H9 (cell line): ENCODE data around the gene CHSY3. TPM values are rescaled to one million over a fixed set of nuclear protein-coding genes. Genes with fewer than 3 reads are reported as not detected.

Experiments
- DNase-seq: peaks from one replicate; pipeline ENCODE4 v3.0.0-alpha.2; 2017
- H2AFZ ChIP-seq: one replicate; pipeline ENCODE4 v1.6.1; 2013; ENCODE audit warnings: mild to moderate bottlenecking, low read length, control low read depth, moderate library complexity
- H2AK5ac ChIP-seq: 2 replicates; pipeline ENCODE4 v1.6.1; 2013; ENCODE audit warnings: low read length, control low read depth, mixed read lengths; ENCODE audit not compliant: insufficient read length
- H2BK120ac ChIP-seq: one replicate; pipeline ENCODE4 v1.6.1; 2013; ENCODE audit warnings: low read depth, mild to moderate bottlenecking, low read length, control low read depth, inconsistent platforms; ENCODE audit not compliant: poor library complexity, severe bottlenecking
- H2BK12ac ChIP-seq: 2 replicates; pipeline ENCODE4 v1.6.1; 2013; ENCODE audit warnings: low read length, control low read depth, mixed read lengths, low read depth; ENCODE audit not compliant: insufficient read length
- H2BK15ac ChIP-seq: 2 replicates; pipeline ENCODE4 v1.6.1; 2013; ENCODE audit warnings: low read depth, low read length, control low read depth
- H2BK20ac ChIP-seq: one replicate; pipeline ENCODE4 v1.6.1; 2013; ENCODE audit warnings: low read depth, mild to moderate bottlenecking, low read length, control low read depth, inconsistent platforms; ENCODE audit not compliant: poor library complexity, severe bottlenecking
- H2BK5ac ChIP-seq: 2 replicates; pipeline ENCODE4 v1.6.1; 2013; ENCODE audit warnings: low read length, control low read depth, mixed read lengths; ENCODE audit not compliant: insufficient read length
- H3K14ac ChIP-seq: 2 replicates; pipeline ENCODE4 v1.6.1; 2013; ENCODE audit warnings: low read length, control low read depth; ENCODE audit not compliant: insufficient read depth
- H3K18ac ChIP-seq: 2 replicates; pipeline ENCODE4 v1.6.1; 2013; ENCODE audit warnings: low read depth, mild to moderate bottlenecking, mixed read lengths, low read length, control low read depth; ENCODE audit not compliant: insufficient read length
- H3K23ac ChIP-seq: 2 replicates; pipeline ENCODE4 v1.6.1; 2013; ENCODE audit warnings: low read length, control low read depth, mixed read lengths, low read depth; ENCODE audit not compliant: insufficient read length
- H3K23me2 ChIP-seq: 2 replicates; pipeline ENCODE4 v1.6.1; 2013; ENCODE audit warnings: low read depth, mild to moderate bottlenecking, mixed read lengths, low read length, control low read depth; ENCODE audit not compliant: insufficient read length, poor library complexity, severe bottlenecking
- H3K27ac ChIP-seq: 2 replicates; pipeline ENCODE4 v1.5.1; 2013; ENCODE audit warnings: low read length, control low read depth, mixed read lengths, low read depth; ENCODE audit not compliant: insufficient read length
- H3K27me3 ChIP-seq: 2 replicates; pipeline ENCODE4 v1.6.1; 2013; ENCODE audit warnings: low read length, control low read depth, inconsistent platforms; ENCODE audit not compliant: insufficient read depth
- H3K4ac ChIP-seq: 2 replicates; pipeline ENCODE4 v1.6.1; 2013; ENCODE audit warnings: low read depth, mild to moderate bottlenecking, control low read depth, inconsistent platforms, low read length, moderate library complexity
- H3K4me1 ChIP-seq: 2 replicates; pipeline ENCODE4 v1.6.1; 2013; ENCODE audit warnings: low read length, control low read depth, inconsistent platforms; ENCODE audit not compliant: insufficient read depth
- H3K4me2 ChIP-seq: 2 replicates; pipeline ENCODE4 v1.6.1; 2013; ENCODE audit warnings: low read length, control low read depth, mixed read lengths; ENCODE audit not compliant: insufficient read length, insufficient read depth
- H3K56ac ChIP-seq: 2 replicates; pipeline ENCODE4 v1.6.1; 2013; ENCODE audit warnings: low read depth, mild to moderate bottlenecking, mixed read lengths, low read length, control low read depth; ENCODE audit not compliant: insufficient read length
- H3K79me1 ChIP-seq: 2 replicates; pipeline ENCODE4 v1.6.1; 2013; ENCODE audit warnings: low read depth, mild to moderate bottlenecking, moderate library complexity, low read length, control low read depth, inconsistent platforms; ENCODE audit not compliant: insufficient read depth, poor library complexity, severe bottlenecking
- H3K79me2 ChIP-seq: 2 replicates; pipeline ENCODE4 v1.6.1; 2013; ENCODE audit warnings: low read length, control low read depth, inconsistent platforms; ENCODE audit not compliant: insufficient read depth
- H3K9ac ChIP-seq: 2 replicates; pipeline ENCODE4 v1.6.1; 2013; ENCODE audit warnings: low read length, control low read depth, mixed read lengths; ENCODE audit not compliant: insufficient read length; ENCODE audit errors: extremely low read depth
- H3K9me3 ChIP-seq: one replicate; pipeline ENCODE4 v1.6.1; 2013; ENCODE audit warnings: low read depth, low read length, inconsistent platforms; ENCODE audit not compliant: control insufficient read depth
- H3T11ph ChIP-seq: one replicate; pipeline ENCODE4 v1.6.1; 2013; ENCODE audit warnings: mild to moderate bottlenecking, low read length, control low read depth, inconsistent platforms
- H4K20me1 ChIP-seq: one replicate; pipeline ENCODE4 v1.6.1; 2013; ENCODE audit not compliant: control insufficient read depth, insufficient read length, insufficient read depth
- H4K5ac ChIP-seq: 2 replicates; pipeline ENCODE4 v1.6.1; 2013; ENCODE audit warnings: low read depth, mild to moderate bottlenecking, mixed read lengths, low read length, control low read depth; ENCODE audit not compliant: insufficient read length
- H4K8ac ChIP-seq: replicated peaks from 2 replicates; pipeline ENCODE4 v1.6.1; 2013; ENCODE audit warnings: low read length, control low read depth, mixed read lengths, low read depth; ENCODE audit not compliant: insufficient read length
- H4K91ac ChIP-seq: 2 replicates; pipeline ENCODE4 v1.6.1; 2013; ENCODE audit warnings: low read depth, mild to moderate bottlenecking, moderate library complexity, mixed read lengths, low read length, control low read depth; ENCODE audit not compliant: insufficient read length
- H3K27ac Mint-ChIP-seq, 3 experiments: 2 replicates in 2 of 3; 3 replicates in 1 of 3; pipeline ENCODE4 v1.8.0; 2020 to 2021; ENCODE audit warnings: mixed read lengths in 3 of 3, mild to moderate bottlenecking in 1 of 3, moderate library complexity in 1 of 3
- H3K27me3 Mint-ChIP-seq: 2 replicates; pipeline ENCODE4 v1.8.0; 2021; ENCODE audit warnings: low read depth, mild to moderate bottlenecking, moderate library complexity, mixed read lengths
- H3K36me3 Mint-ChIP-seq, 3 experiments: 2 replicates in 2 of 3; 3 replicates in 1 of 3; pipeline ENCODE4 v1.8.0; 2020 to 2021; ENCODE audit warnings: low read depth in 3 of 3, mixed read lengths in 3 of 3; ENCODE audit not compliant: insufficient read depth in 1 of 3
- H3K4me1 Mint-ChIP-seq, 2 experiments: 2 replicates each; pipeline ENCODE4 v1.8.0; 2020; ENCODE audit warnings: mixed read lengths in 2 of 2
- H3K4me3 Mint-ChIP-seq, 2 experiments: 2 replicates in 1 of 2; 3 replicates in 1 of 2; pipeline ENCODE4 v1.8.0; 2020 to 2021; ENCODE audit warnings: mild to moderate bottlenecking in 2 of 2, mixed read lengths in 2 of 2, moderate library complexity in 1 of 2
- H3K9me3 Mint-ChIP-seq, 2 experiments: 2 replicates in 1 of 2; 3 replicates in 1 of 2; pipeline ENCODE4 v1.8.0; 2020; ENCODE audit warnings: mild to moderate bottlenecking in 2 of 2, mixed read lengths in 2 of 2, moderate library complexity in 1 of 2
- WGBS: extraction: QIAGEN DNeasy Blood & Tissue Kit; methylation state at CpG from one replicate; pipeline ENCODE4 v1.1.7; 2013; ENCODE audit warnings: missing lambda C conversion rate, low lambda C conversion rate, mixed read lengths; ENCODE audit not compliant: insufficient read length; ENCODE audit errors: extremely low coverage; 5-methylcytosine and 5-hydroxymethylcytosine counted together
- total RNA-seq: library from RNA; stranded (reverse); gene quantifications from 2 replicates; pipeline ENCODE4 v1.2.1, GENCODE V29; 2021
- TF ChIP-seq, protein P1 (sequence below): fragments of 200-600 bp; sonication (generic); conservative IDR thresholded peaks from 3 replicates; pipeline ENCODE4 v1.8.0; 2021; ENCODE audit warnings: antibody characterized with exemption, mild to moderate bottlenecking

The CHSY3 gene
- total RNA-seq, 1 experiment from 2014 or later: 0.37 TPM

DNA sequence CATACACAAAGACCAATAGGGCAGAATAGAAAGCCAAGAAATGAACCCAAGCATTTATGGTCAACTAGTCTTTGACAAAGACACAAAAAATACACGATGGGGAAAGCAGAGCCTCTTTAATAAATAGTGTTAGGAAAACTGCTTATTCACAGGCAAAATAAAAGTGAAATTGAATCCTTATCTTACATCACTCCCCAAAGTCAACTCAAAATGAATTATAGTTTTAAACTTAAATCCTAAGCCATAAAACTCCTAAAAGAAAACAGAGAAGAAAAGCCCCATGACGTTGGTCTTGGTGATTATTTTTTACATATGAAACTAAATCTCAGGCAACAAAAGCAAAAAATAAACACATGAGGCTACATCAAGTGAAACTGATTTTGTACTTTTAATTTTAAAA lies 46.8 kb downstream of the CHSY3 start:
- Mint-ChIP-seq H3K36me3 (no peaks in the 10 kb centered on the region), H3K27ac (no peak overlapping the region), H3K4me1 (no peaks in the 10 kb centered on the region), H3K9me3 (no peaks in the 10 kb centered on the region; a peak in 3 of 5 replicates), H3K4me3 (no peak overlapping the region), H3K27me3 (no peaks in the 10 kb centered on the region)
- no peak overlapping the region for H2BK5ac ChIP-seq
- no peak overlapping the region for H3K4ac ChIP-seq
- H2BK20ac ChIP-seq: no peak overlapping the region
- H4K5ac ChIP-seq: no peak overlapping the region
- no peak overlapping the region for H2AK5ac ChIP-seq
- no peak overlapping the region for H4K91ac ChIP-seq
- H4K8ac ChIP-seq: no peak overlapping the region
- no peak overlapping the region for H3K23ac ChIP-seq
- WGBS: no CpG with 5 or more reads among the region's 2 CpGs
- H3T11ph ChIP-seq: no peak overlapping the region
- no peaks in the 10 kb centered on the region for H3K4me1 ChIP-seq
- H3K79me1 ChIP-seq: no peaks in the 10 kb centered on the region
- H3K27me3 ChIP-seq: no peaks in the 10 kb centered on the region
- no peak overlapping the region for H3K9ac ChIP-seq
- no peak overlapping the region for H2BK120ac ChIP-seq
- H3K9me3 ChIP-seq: no peaks in the 10 kb centered on the region
- H3K27ac ChIP-seq: no peak overlapping the region
- no peaks in the 10 kb centered on the region for H3K79me2 ChIP-seq
- H2AFZ ChIP-seq: no peak overlapping the region
- H3K56ac ChIP-seq: no peak overlapping the region
- no peak overlapping the region for H3K18ac ChIP-seq
- no peak overlapping the region for H2BK15ac ChIP-seq
- TF ChIP-seq, protein P1, sequence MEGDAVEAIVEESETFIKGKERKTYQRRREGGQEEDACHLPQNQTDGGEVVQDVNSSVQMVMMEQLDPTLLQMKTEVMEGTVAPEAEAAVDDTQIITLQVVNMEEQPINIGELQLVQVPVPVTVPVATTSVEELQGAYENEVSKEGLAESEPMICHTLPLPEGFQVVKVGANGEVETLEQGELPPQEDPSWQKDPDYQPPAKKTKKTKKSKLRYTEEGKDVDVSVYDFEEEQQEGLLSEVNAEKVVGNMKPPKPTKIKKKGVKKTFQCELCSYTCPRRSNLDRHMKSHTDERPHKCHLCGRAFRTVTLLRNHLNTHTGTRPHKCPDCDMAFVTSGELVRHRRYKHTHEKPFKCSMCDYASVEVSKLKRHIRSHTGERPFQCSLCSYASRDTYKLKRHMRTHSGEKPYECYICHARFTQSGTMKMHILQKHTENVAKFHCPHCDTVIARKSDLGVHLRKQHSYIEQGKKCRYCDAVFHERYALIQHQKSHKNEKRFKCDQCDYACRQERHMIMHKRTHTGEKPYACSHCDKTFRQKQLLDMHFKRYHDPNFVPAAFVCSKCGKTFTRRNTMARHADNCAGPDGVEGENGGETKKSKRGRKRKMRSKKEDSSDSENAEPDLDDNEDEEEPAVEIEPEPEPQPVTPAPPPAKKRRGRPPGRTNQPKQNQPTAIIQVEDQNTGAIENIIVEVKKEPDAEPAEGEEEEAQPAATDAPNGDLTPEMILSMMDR: no peak
- H3K14ac ChIP-seq: no peak overlapping the region
- no peaks in the 10 kb centered on the region for H3K23me2 ChIP-seq
- no peak overlapping the region for H3K4me2 ChIP-seq
- H2BK12ac ChIP-seq: no peak overlapping the region
- no peaks in the 10 kb centered on the region for H4K20me1 ChIP-seq
- DNase-seq: no peak
